GM12878 (cell line): ENCODE data around the gene CKAP5. TPM values are rescaled to one million over a fixed set of nuclear protein-coding genes. Genes with fewer than 3 reads are reported as not detected.

Source experiments
- ATAC-seq: fragments of 200-7000 bp; cut with Tn5 transposase; 3 replicates; pipeline ENCODE4 v1.9.1; 2020; ENCODE audit warnings: mild to moderate bottlenecking, moderate library complexity
- BruUV-seq: library from RNA; stranded (reverse); fragments of 400-500 nt; replicated peaks from 2 replicates; lab custom pipeline; 2021; lab: Mats Ljungman, UMichigan
- CTCF ChIA-PET: fragments of 300-600 bp; sonication (Branson Sonifier 250); formaldehyde crosslinking; extraction: SDS; loops from one replicate; lab custom pipeline; 2021; ENCODE audit warnings: inconsistent platforms; lab: Yijun Ruan, JAX
- POLR2A ChIA-PET: fragments of 350-600 bp; formaldehyde crosslinking; extraction: SDS; loops from one replicate; lab custom pipeline; 2021; ENCODE audit warnings: inconsistent platforms; lab: Charles Lee
- RAD21 ChIA-PET: fragments of 300-600 bp; sonication (Branson Sonifier 250); formaldehyde crosslinking; loops from one replicate; lab custom pipeline; 2023; ENCODE audit warnings: antibody characterized with exemption; ENCODE audit not compliant: unreplicated experiment; lab: Charles Lee
- SMC1A ChIA-PET: fragments of 300-600 bp; sonication (Branson Sonifier 250); formaldehyde crosslinking; loops from one replicate; lab custom pipeline; 2023; ENCODE audit not compliant: unreplicated experiment, uncharacterized antibody; lab: Charles Lee
- DNase-seq: peaks from one replicate; pipeline ENCODE4 v3.0.0-alpha.2; 2011; ENCODE audit warnings: low read depth, low spot score
- FAIRE-seq: peaks from 3 replicates; lab custom pipeline; 2011; peaks lifted over from hg19 to GRCh38; lab: Jason Lieb, UNC
- H2AFZ ChIP-seq: 2 replicates; pipeline ENCODE4 v1.6.0; 2011; ENCODE audit warnings: low read depth, low read length, control low read depth; ENCODE audit not compliant: control insufficient read depth
- H3K27ac ChIP-seq: 2 replicates; pipeline ENCODE4 v1.5.1; 2011; ENCODE audit warnings: control low read depth; ENCODE audit not compliant: control insufficient read depth, insufficient read depth
- H3K27me3 ChIP-seq, 2 experiments: replicated peaks in 1 of 2; 2 replicates each; pipeline versions ENCODE4 v1.6.0 to v1.6.1; 2011; ENCODE audit warnings: low read length in 1 of 2; ENCODE audit not compliant: control insufficient read depth in 2 of 2, insufficient read depth in 2 of 2
- H3K36me3 ChIP-seq, 2 experiments: 2 replicates each; pipeline ENCODE4 v1.5.1; 2011; ENCODE audit warnings: low read length in 1 of 2; ENCODE audit not compliant: control insufficient read depth in 2 of 2, insufficient read depth in 2 of 2
- H3K4me1 ChIP-seq: 2 replicates; pipeline ENCODE4 v1.6.1; 2011; ENCODE audit warnings: mild to moderate bottlenecking, low read length, moderate library complexity, mixed read lengths; ENCODE audit not compliant: control insufficient read depth, insufficient read depth
- H3K4me2 ChIP-seq: 2 replicates; pipeline ENCODE4 v1.6.0; 2011; ENCODE audit warnings: control low read depth; ENCODE audit not compliant: control insufficient read depth, insufficient read depth
- H3K4me3 ChIP-seq: fragments of 200-600 bp; sonication (generic); 2 replicates; pipeline ENCODE4 v1.5.1; 2016
- H3K79me2 ChIP-seq: 2 replicates; pipeline ENCODE4 v1.6.0; 2011; ENCODE audit warnings: low read length; ENCODE audit not compliant: control insufficient read depth, insufficient read depth
- H3K9ac ChIP-seq: 2 replicates; pipeline ENCODE4 v1.8.0; 2011; ENCODE audit warnings: low read length, control low read depth, mixed read lengths; ENCODE audit not compliant: control insufficient read depth, insufficient read depth
- H3K9me3 ChIP-seq: replicated peaks from 3 replicates; pipeline ENCODE4 v1.5.1; 2011; ENCODE audit warnings: mild to moderate bottlenecking, low read length; ENCODE audit not compliant: control insufficient read depth, insufficient read depth
- H4K20me1 ChIP-seq: 2 replicates; pipeline ENCODE4 v1.6.0; 2011; ENCODE audit not compliant: control insufficient read depth, insufficient read depth
- BACH1 ChIP-seq: fragments of 450-650 bp; IDR thresholded peaks from 2 replicates; pipeline ENCODE4 v1.6.1; 2017; ENCODE audit warnings: mild to moderate bottlenecking, borderline replicate concordance
- BMI1 ChIP-seq: fragments of 450-650 bp; IDR thresholded peaks from 2 replicates; pipeline ENCODE4 v1.6.1; 2016; ENCODE audit warnings: mild to moderate bottlenecking, moderate library complexity, borderline replicate concordance
- FOS ChIP-seq: IDR thresholded peaks from 3 replicates; pipeline ENCODE4 v1.6.1; 2011; ENCODE audit warnings: borderline replicate concordance; ENCODE audit not compliant: insufficient read length; ENCODE audit errors: extremely low read depth
- POLR2A ChIP-seq: IDR thresholded peaks from 2 replicates; pipeline ENCODE4 v1.6.1; 2011; ENCODE audit warnings: low read depth, mild to moderate bottlenecking, low read length
- POLR2AphosphoS5 ChIP-seq: IDR thresholded peaks from 2 replicates; pipeline ENCODE4 v1.6.1; 2011; ENCODE audit warnings: mild to moderate bottlenecking, low read length, inconsistent platforms
- POU2F2 ChIP-seq: IDR thresholded peaks from 3 replicates; pipeline ENCODE4 v1.6.1; 2011; ENCODE audit warnings: low read depth, mild to moderate bottlenecking, low read length, borderline replicate concordance
- SMAD1 ChIP-seq: fragments of 450-650 bp; IDR thresholded peaks from 2 replicates; pipeline ENCODE4 v1.6.1; 2018; ENCODE audit warnings: mild to moderate bottlenecking, low read depth; ENCODE audit not compliant: partially characterized antibody
- SMARCA5 ChIP-seq: fragments of 450-650 bp; IDR thresholded peaks from 2 replicates; pipeline ENCODE4 v1.6.1; 2017; ENCODE audit warnings: mild to moderate bottlenecking
- SREBF2 ChIP-seq: IDR thresholded peaks from 2 replicates; pipeline ENCODE4 v1.6.1; 2012; ENCODE audit warnings: mild to moderate bottlenecking, low read length
- SRF ChIP-seq, 2 experiments: IDR thresholded peaks; 2 replicates each; pipeline ENCODE4 v1.6.1; 2011; ENCODE audit warnings: low read depth in 2 of 2, low read length in 2 of 2, mild to moderate bottlenecking in 1 of 2, moderate library complexity in 1 of 2
- SUPT20H ChIP-seq: IDR thresholded peaks from 2 replicates; pipeline ENCODE4 v1.6.1; 2011; ENCODE audit warnings: low read depth, mild to moderate bottlenecking, low read length, moderate library complexity, borderline replicate concordance; ENCODE audit not compliant: control insufficient read depth
- TBL1XR1 ChIP-seq: IDR thresholded peaks from 2 replicates; pipeline ENCODE4 v1.6.1; 2012; ENCODE audit warnings: low read depth, low read length, improper control_type of control experiment
- ZNF274 ChIP-seq: IDR thresholded peaks from one replicate; pipeline ENCODE4 v1.8.0; 2011; ENCODE audit not compliant: insufficient read length, insufficient read depth
- WGBS: methylation state at CpG from one replicate; pipeline ENCODE4 v1.1.6; 2016; ENCODE audit warnings: low lambda C conversion rate; ENCODE audit not compliant: insufficient replicate concordance, insufficient coverage; ENCODE audit errors: missing lambda C conversion rate; 5-methylcytosine and 5-hydroxymethylcytosine counted together
- in situ Hi-C: fragments of 300-500 bp; cut with MboI; formaldehyde crosslinking; loops from 9 replicates; pipeline ENCODE4 v1.14.3; 2018; ENCODE audit warnings: mixed read lengths
- intact Hi-C: fragments of 100-400 bp; cut with micrococcal nuclease; formaldehyde crosslinking; loops from one replicate; pipeline ENCODE4 v1.14.2; 2022; ENCODE audit not compliant: unreplicated experiment
- polyA plus RNA-seq, 11 experiments: library from polyadenylated mRNA; depleted of rRNA in 4 of 11; unstranded in 6 of 11; stranded (reverse) in 5 of 11; fragments of >200 nt; fragmentation: Nextera tagmentation in 4 of 11; fragmentation: Illumina TruSeq in 1 of 11; extraction: Ambion mirVana in 4 of 11; extraction: Trizol in 1 of 11; gene quantifications; 1 replicate in 1 of 11; 2 replicates in 10 of 11; pipeline versions ENCODE4 v1.2.1 to v1.2.3, GENCODE V29; 2011 to 2016; ENCODE audit warnings: inconsistent platforms in 2 of 11, missing spikeins in 2 of 11, low read depth in 1 of 11
- total RNA-seq, 4 experiments: library from RNA; depleted of rRNA in 3 of 4; stranded (reverse); fragments of >200 nt in 3 of 4; fragmentation: Illumina TruSeq in 1 of 4; extraction: Trizol in 1 of 4; gene quantifications; 2 replicates each; pipeline versions ENCODE4 v1.2.1 to v1.2.3, GENCODE V29; 2013 to 2021
- TF ChIP-seq, protein P1 (sequence below): IDR thresholded peaks from 2 replicates; pipeline ENCODE4 v1.6.1; 2011; ENCODE audit warnings: borderline replicate concordance, low read depth, mild to moderate bottlenecking, moderate library complexity, low read length; ENCODE audit not compliant: insufficient read depth, poor library complexity, severe bottlenecking
- TF ChIP-seq, protein P2 (sequence below): IDR thresholded peaks from 2 replicates; pipeline ENCODE4 v1.6.1; 2011; ENCODE audit warnings: mild to moderate bottlenecking, low read depth, low read length, moderate library complexity; ENCODE audit not compliant: insufficient replicate concordance
- TF ChIP-seq, protein P3 (sequence below): IDR thresholded peaks from 2 replicates; pipeline ENCODE4 v1.6.1; 2011; ENCODE audit warnings: low read depth, mild to moderate bottlenecking, low read length, moderate library complexity, borderline replicate concordance; ENCODE audit errors: extremely low read depth
- TF ChIP-seq, protein P4 (sequence below): fragments of 450-650 bp; IDR thresholded peaks from 2 replicates; pipeline ENCODE4 v1.6.1; 2016; ENCODE audit warnings: mild to moderate bottlenecking

Gene CKAP5
- total and polyA plus RNA-seq, 10 of the 15 experiments (the other 5 are each of a cell fraction or from before 2014, with no cell fraction given): 20.1 to 161 (median 79.8) TPM

DNA sequence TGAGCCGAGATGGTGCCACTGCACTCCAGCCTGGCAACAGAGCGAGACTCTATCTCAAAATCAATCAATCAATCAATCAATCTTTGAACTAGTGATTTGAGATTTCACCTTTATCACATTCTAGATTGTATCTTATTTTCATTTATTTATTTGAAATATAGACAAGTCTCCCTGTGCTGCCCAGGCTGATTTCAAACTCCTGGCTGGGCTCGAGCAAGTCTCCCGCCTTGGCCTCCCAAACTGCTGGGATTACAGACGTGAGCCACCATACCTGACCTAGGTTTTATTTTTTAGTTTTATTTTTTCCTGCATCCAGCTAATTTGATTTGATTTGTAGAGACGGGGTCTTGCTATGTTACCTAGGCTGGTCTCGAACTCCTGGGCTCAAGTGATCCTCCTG is 109.9 kb downstream of the CKAP5 start:
- 87% methylated on average over 7 of the region's 7 CpGs for WGBS
- Histone ChIP-seq H2AFZ (no peak overlapping the region), H4K20me1 (no peaks in the 10 kb centered on the region), H3K79me2 (no peaks in the 10 kb centered on the region), H3K4me1 (no peaks in the 10 kb centered on the region), H3K27ac (no peak overlapping the region), H3K9ac (no peak overlapping the region), H3K27me3 (no peaks in the 10 kb centered on the region), H3K4me2 (no peak overlapping the region), H3K9me3 (no peaks in the 10 kb centered on the region), H3K4me3 (no peak overlapping the region), H3K36me3 (peaks cover 0 to 2% of the 10 kb centered on the region in 2 experiments; a peak in 1 of 4 replicates)
- DNase-seq (no peak), ATAC-seq (no peak), FAIRE-seq (no peak)
- SMC1A ChIA-PET: no interaction called here
- POLR2A ChIA-PET: no interaction called here
- no TSS peak for BruUV-seq
- CTCF ChIA-PET: no interaction called here
- intact Hi-C loops (no loop called here), in situ Hi-C loops (no loop called here)
- RAD21 ChIA-PET: no interaction called here
- TF ChIP-seq, protein P1, sequence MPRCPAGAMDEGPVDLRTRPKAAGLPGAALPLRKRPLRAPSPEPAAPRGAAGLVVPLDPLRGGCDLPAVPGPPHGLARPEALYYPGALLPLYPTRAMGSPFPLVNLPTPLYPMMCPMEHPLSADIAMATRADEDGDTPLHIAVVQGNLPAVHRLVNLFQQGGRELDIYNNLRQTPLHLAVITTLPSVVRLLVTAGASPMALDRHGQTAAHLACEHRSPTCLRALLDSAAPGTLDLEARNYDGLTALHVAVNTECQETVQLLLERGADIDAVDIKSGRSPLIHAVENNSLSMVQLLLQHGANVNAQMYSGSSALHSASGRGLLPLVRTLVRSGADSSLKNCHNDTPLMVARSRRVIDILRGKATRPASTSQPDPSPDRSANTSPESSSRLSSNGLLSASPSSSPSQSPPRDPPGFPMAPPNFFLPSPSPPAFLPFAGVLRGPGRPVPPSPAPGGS: no peak
- TF ChIP-seq SMARCA5 (no peak), SRF (IDR thresholded peaks at IDR 0.05; ENCODE audit: low read depth in 2 of 2, low read length in 2 of 2) (no peak), TBL1XR1 (no peak), POLR2AphosphoS5 (no peak), SUPT20H (no peak), POU2F2 (no peak), POLR2A (no peak), BMI1 (no peak), FOS (no peak), SREBF2 (no peak), ZNF274 (no peak), BACH1 (no peak), SMAD1 (no peak)
- TF ChIP-seq, protein P2, sequence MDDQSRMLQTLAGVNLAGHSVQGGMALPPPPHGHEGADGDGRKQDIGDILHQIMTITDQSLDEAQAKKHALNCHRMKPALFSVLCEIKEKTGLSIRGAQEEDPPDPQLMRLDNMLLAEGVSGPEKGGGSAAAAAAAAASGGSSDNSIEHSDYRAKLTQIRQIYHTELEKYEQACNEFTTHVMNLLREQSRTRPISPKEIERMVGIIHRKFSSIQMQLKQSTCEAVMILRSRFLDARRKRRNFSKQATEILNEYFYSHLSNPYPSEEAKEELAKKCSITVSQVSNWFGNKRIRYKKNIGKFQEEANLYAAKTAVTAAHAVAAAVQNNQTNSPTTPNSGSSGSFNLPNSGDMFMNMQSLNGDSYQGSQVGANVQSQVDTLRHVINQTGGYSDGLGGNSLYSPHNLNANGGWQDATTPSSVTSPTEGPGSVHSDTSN: no peak
- TF ChIP-seq, protein P3, sequence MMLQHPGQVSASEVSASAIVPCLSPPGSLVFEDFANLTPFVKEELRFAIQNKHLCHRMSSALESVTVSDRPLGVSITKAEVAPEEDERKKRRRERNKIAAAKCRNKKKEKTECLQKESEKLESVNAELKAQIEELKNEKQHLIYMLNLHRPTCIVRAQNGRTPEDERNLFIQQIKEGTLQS: no peak
- TF ChIP-seq, protein P4, sequence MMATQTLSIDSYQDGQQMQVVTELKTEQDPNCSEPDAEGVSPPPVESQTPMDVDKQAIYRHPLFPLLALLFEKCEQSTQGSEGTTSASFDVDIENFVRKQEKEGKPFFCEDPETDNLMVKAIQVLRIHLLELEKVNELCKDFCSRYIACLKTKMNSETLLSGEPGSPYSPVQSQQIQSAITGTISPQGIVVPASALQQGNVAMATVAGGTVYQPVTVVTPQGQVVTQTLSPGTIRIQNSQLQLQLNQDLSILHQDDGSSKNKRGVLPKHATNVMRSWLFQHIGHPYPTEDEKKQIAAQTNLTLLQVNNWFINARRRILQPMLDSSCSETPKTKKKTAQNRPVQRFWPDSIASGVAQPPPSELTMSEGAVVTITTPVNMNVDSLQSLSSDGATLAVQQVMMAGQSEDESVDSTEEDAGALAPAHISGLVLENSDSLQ: no peak
- TF ChIP-seq, all 136 proteins: peak for 0
